Neural progenitor cell (in vitro differentiated cells): ENCODE measurements around the gene NOL3. TPM values are rescaled to one million over a fixed set of nuclear protein-coding genes. Genes with fewer than 3 reads are reported as not detected.

ENCODE experiments used
- DNase-seq: peaks from one replicate; pipeline ENCODE4 v3.0.0-alpha.2; 2016; ENCODE audit warnings: low spot score
- H2AFZ ChIP-seq: fragments of 200-600 bp; sonication (generic); replicated peaks from 2 replicates; pipeline ENCODE4 v1.6.1; 2016; ENCODE audit warnings: antibody characterized with exemption
- H3F3A ChIP-seq: fragments of 200-600 bp; sonication (generic); 2 replicates; pipeline ENCODE4 v1.6.1; 2016; ENCODE audit warnings: antibody characterized with exemption, low read depth
- H3K27ac ChIP-seq: fragments of 200-600 bp; sonication (generic); 2 replicates; pipeline ENCODE4 v1.5.1; 2016; ENCODE audit warnings: mild to moderate bottlenecking
- H3K27me3 ChIP-seq: fragments of 200-600 bp; sonication (generic); 2 replicates; pipeline ENCODE4 v1.6.1; 2016; ENCODE audit warnings: mild to moderate bottlenecking, moderate library complexity
- H3K36me3 ChIP-seq: fragments of 200-600 bp; sonication (generic); 2 replicates; pipeline ENCODE4 v1.5.1; 2016
- H3K4me1 ChIP-seq: fragments of 200-600 bp; sonication (generic); 2 replicates; pipeline ENCODE4 v1.6.1; 2016; ENCODE audit warnings: mixed run types
- H3K4me2 ChIP-seq: fragments of 200-600 bp; sonication (generic); 2 replicates; pipeline ENCODE4 v1.6.1; 2016
- H3K4me3 ChIP-seq: fragments of 200-600 bp; sonication (generic); 2 replicates; pipeline ENCODE4 v1.5.1; 2016
- H3K79me2 ChIP-seq: fragments of 200-600 bp; sonication (generic); 2 replicates; pipeline ENCODE4 v1.6.1; 2016; ENCODE audit warnings: low read depth
- H3K9ac ChIP-seq: fragments of 200-600 bp; sonication (generic); 2 replicates; pipeline ENCODE4 v1.6.1; 2016
- H3K9me3 ChIP-seq: fragments of 200-600 bp; sonication (generic); 2 replicates; pipeline ENCODE4 v1.5.1; 2016; ENCODE audit warnings: low read depth
- H4K20me1 ChIP-seq: fragments of 200-600 bp; sonication (generic); 2 replicates; pipeline ENCODE4 v1.6.1; 2016; ENCODE audit warnings: low read depth
- H3K27ac Mint-ChIP-seq: 3 replicates; pipeline ENCODE4 v1.8.0; 2021; ENCODE audit warnings: mixed read lengths
- H3K27me3 Mint-ChIP-seq: 2 replicates; pipeline ENCODE4 v1.8.0; 2022; ENCODE audit warnings: low read depth, mild to moderate bottlenecking, inconsistent platforms, moderate library complexity, mixed read lengths; ENCODE audit not compliant: insufficient read depth
- H3K36me3 Mint-ChIP-seq: 3 replicates; pipeline ENCODE4 v1.8.0; 2021; ENCODE audit warnings: mixed read lengths
- H3K4me1 Mint-ChIP-seq: 3 replicates; pipeline ENCODE4 v1.8.0; 2021; ENCODE audit warnings: mixed read lengths
- H3K4me3 Mint-ChIP-seq: 3 replicates; pipeline ENCODE4 v1.8.0; 2021; ENCODE audit warnings: mild to moderate bottlenecking, moderate library complexity, mixed read lengths
- H3K9me3 Mint-ChIP-seq: 3 replicates; pipeline ENCODE4 v1.8.0; 2020; ENCODE audit warnings: mixed read lengths
- EZH2 ChIP-seq: fragments of 200-600 bp; sonication (generic); IDR thresholded peaks from 2 replicates; pipeline ENCODE4 v1.6.1; 2017; ENCODE audit warnings: antibody characterized with exemption, mild to moderate bottlenecking, moderate library complexity
- EZH2phosphoT487 ChIP-seq: fragments of 200-600 bp; sonication (generic); IDR thresholded peaks from 2 replicates; pipeline ENCODE4 v1.6.1; 2017; ENCODE audit warnings: antibody characterized with exemption
- total RNA-seq: library from RNA; depleted of rRNA; stranded (reverse); fragments of >200 nt; gene quantifications from 2 replicates; pipeline ENCODE4 v1.2.3, GENCODE V29; 2015; ENCODE audit warnings: low replicate concordance
- TF ChIP-seq, protein P1 (sequence below): fragments of 200-600 bp; sonication (generic); IDR thresholded peaks from 2 replicates; pipeline ENCODE4 v1.5.1; 2017; ENCODE audit warnings: antibody characterized with exemption, mild to moderate bottlenecking

Gene NOL3
- total RNA-seq, 1 donor from 2014 or later: 0.37 TPM

DNA sequence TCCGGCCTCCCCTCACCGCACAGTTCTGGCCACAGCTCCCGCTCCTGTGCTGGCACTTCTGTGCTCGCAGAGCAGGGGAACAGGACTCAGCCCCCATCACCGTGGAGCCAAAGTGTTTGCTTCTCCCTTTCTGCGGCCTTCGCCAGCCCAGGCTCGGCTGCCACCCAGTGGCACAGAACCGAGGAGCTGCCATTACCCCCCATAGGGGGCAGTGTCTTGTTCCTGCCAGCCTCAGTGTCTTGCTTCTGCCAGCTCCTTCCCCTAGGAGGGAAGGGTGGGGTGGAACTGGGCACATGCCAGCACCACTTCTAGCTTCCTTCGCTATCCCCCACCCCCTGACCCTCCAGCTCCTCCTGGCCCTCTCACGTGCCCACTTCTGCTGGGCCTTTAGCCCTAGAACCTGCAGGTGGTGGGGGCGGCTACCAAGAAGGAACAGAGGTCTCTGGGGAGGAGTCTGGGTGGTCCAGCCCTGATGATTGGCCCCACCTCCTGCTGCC, 27.9 kb downstream of the NOL3 start:
- no peaks in the 10 kb centered on the region for H3K9me3 Mint-ChIP-seq
- H3K4me3 ChIP-seq: no peak overlapping the region
- no peak overlapping the region for H3K4me3 Mint-ChIP-seq
- no peaks in the 10 kb centered on the region for H3K27me3 ChIP-seq
- H3K36me3 Mint-ChIP-seq: peaks cover 16% of the 10 kb centered on the region
- H3K27ac Mint-ChIP-seq: no peak overlapping the region
- H3K4me2 ChIP-seq: no peak overlapping the region
- H4K20me1 ChIP-seq: peaks cover 43% of the 10 kb centered on the region
- peak; percentile 53 for DNase-seq
- peaks cover 10% of the 10 kb centered on the region for H3K79me2 ChIP-seq
- TF ChIP-seq, protein P1, sequence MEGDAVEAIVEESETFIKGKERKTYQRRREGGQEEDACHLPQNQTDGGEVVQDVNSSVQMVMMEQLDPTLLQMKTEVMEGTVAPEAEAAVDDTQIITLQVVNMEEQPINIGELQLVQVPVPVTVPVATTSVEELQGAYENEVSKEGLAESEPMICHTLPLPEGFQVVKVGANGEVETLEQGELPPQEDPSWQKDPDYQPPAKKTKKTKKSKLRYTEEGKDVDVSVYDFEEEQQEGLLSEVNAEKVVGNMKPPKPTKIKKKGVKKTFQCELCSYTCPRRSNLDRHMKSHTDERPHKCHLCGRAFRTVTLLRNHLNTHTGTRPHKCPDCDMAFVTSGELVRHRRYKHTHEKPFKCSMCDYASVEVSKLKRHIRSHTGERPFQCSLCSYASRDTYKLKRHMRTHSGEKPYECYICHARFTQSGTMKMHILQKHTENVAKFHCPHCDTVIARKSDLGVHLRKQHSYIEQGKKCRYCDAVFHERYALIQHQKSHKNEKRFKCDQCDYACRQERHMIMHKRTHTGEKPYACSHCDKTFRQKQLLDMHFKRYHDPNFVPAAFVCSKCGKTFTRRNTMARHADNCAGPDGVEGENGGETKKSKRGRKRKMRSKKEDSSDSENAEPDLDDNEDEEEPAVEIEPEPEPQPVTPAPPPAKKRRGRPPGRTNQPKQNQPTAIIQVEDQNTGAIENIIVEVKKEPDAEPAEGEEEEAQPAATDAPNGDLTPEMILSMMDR: peak; percentile 53
- no peak for TF ChIP-seq EZH2
- no peak for TF ChIP-seq EZH2phosphoT487
- H3F3A ChIP-seq: peaks cover 24% of the 10 kb centered on the region
- H3K27me3 Mint-ChIP-seq: peaks cover 8% of the 10 kb centered on the region
- no peak overlapping the region for H3K9ac ChIP-seq
- peaks cover 7% of the 10 kb centered on the region for H3K4me1 Mint-ChIP-seq
- no peaks in the 10 kb centered on the region for H3K36me3 ChIP-seq
- no peak overlapping the region for H2AFZ ChIP-seq
- H3K4me1 ChIP-seq: peaks cover 8% of the 10 kb centered on the region
- no peak overlapping the region for H3K27ac ChIP-seq
- H3K9me3 ChIP-seq: no peaks in the 10 kb centered on the region

DNA sequence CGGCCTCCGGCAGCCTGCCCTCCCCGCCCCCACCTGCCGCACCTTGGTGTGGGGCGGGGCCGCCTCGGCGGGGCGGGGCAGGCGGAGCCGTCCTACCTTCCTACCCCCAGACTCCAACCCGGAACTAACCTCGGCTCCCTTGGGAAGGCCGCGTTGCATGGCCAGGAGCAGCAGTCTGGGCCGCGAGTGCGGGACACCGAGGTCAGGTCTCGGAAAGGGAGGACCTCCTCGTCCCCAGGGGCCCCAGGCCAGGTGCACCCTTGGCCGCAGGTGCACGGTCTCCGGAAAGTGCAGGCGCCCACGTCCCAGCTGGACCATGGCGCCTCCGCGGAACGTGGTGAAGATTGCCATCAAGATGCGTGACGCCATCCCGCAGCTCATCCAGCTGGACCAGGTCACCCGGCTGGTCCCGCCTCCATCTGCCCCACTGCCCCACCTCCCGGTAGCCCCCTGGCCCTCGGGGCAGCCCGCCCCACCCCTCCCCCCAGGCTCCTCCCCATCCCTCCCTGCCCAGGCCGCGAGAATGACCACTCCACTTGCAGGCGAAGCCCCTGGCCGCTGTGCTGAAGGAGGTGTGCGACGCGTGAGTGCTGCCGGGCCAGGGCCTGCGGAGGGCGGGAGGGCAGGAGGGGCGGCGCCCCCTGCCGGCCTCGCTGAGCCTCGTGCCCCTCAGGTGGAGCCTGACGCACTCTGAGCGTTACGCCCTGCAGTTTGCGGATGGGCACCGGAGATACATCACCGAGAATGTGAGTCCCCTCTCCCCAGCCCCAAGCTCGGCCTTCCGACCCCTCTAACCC, 28.9 kb downstream of the NOL3 start, which contains the start of gene ELMO3:
Gene ELMO3 (plus strand): TSS at position 121 of the 797 bp plus-strand sequence. CDS start 196 bp downstream, at position 317.
- peaks cover 7% of the 10 kb centered on the region for H3K4me1 ChIP-seq
- H4K20me1 ChIP-seq: peaks cover 35% of the 10 kb centered on the region
- no peak within 1 kb of the TSS for H3K9ac ChIP-seq
- no peaks in the 10 kb centered on the region for H3K36me3 ChIP-seq
- Mint-ChIP-seq H3K4me1 (no peaks in the 10 kb centered on the region), H3K27me3 (peaks cover 8% of the 10 kb centered on the region), H3K4me3 (no peak within 1 kb of the TSS), H3K27ac (no peak within 1 kb of the TSS), H3K9me3 (no peaks in the 10 kb centered on the region), H3K36me3 (peaks cover 16% of the 10 kb centered on the region)
- H3K9me3 ChIP-seq: no peaks in the 10 kb centered on the region
- H3K79me2 ChIP-seq: peaks cover 1% of the 10 kb centered on the region
- peak; percentile 31 for TF ChIP-seq EZH2
- TF ChIP-seq EZH2phosphoT487: no peak
- TF ChIP-seq, protein P1: peak; percentile 53
- peak; percentile 87 for DNase-seq
- H3K27me3 ChIP-seq: no peaks in the 10 kb centered on the region
- no peak within 1 kb of the TSS for H2AFZ ChIP-seq
- peaks cover 24% of the 10 kb centered on the region for H3F3A ChIP-seq
- no peak within 1 kb of the TSS for H3K27ac ChIP-seq
- peak within 1 kb of the TSS; percentile 66 for H3K4me2 ChIP-seq
- peak within 1 kb of the TSS; percentile 21 for H3K4me3 ChIP-seq

DNA sequence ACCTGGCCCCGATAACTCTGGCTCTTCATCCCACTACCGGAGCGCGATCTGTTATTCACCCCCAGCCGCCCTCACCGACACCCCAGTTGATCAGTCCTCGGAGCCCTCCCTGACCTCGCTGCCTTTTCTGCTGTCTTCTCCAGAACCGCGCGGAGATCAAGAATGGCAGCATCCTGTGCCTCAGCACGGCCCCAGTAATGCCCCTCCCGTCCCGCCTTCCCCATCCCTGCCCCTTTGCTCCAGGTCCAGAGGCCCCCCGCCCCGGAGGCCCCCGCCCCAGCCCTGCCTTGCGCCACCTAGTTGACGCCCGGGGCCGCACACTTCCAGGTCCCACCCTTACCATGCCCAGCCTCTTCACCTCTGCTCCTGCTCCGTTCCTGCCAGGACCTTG, 29.5 kb downstream of the NOL3 start:
- no peak overlapping the region for H3K9ac ChIP-seq
- Mint-ChIP-seq H3K4me1 (no peaks in the 10 kb centered on the region), H3K27me3 (peaks cover 8% of the 10 kb centered on the region), H3K27ac (no peak overlapping the region), H3K9me3 (no peaks in the 10 kb centered on the region), H3K4me3 (no peak overlapping the region), H3K36me3 (peaks cover 16% of the 10 kb centered on the region)
- H3K9me3 ChIP-seq: no peaks in the 10 kb centered on the region
- TF ChIP-seq EZH2 (no peak), EZH2phosphoT487 (no peak)
- TF ChIP-seq, protein P1: peak; percentile 34
- peak; percentile 61 for DNase-seq
- peak overlapping the region; percentile 21 for H3K4me3 ChIP-seq
- peak overlapping the region; percentile 66 for H3K4me2 ChIP-seq
- no peak overlapping the region for H2AFZ ChIP-seq
- no peaks in the 10 kb centered on the region for H3K36me3 ChIP-seq
- H3F3A ChIP-seq: peaks cover 24% of the 10 kb centered on the region
- H3K4me1 ChIP-seq: peaks cover 7% of the 10 kb centered on the region
- no peak overlapping the region for H3K27ac ChIP-seq
- H3K79me2 ChIP-seq: no peaks in the 10 kb centered on the region
- H4K20me1 ChIP-seq: peaks cover 34% of the 10 kb centered on the region
- H3K27me3 ChIP-seq: no peaks in the 10 kb centered on the region
